Neural crest cell (in vitro differentiated cells): ENCODE measurements around the gene SPAG5. TPM values are rescaled to one million over a fixed set of nuclear protein-coding genes. Genes with fewer than 3 reads are reported as not detected.
A peak's percentile ranks its signal among the peaks of the same experiment; 100 is the strongest.

Source experiments
- DNase-seq: peaks from one replicate; pipeline ENCODE4 v3.0.0; 2021; ENCODE audit warnings: low read depth, mixed read lengths, low spot score
- H3K27ac Mint-ChIP-seq: one replicate; pipeline ENCODE4 v1.8.0; 2021; ENCODE audit warnings: mild to moderate bottlenecking, mixed read lengths; ENCODE audit not compliant: unreplicated experiment
- H3K27me3 Mint-ChIP-seq: 2 replicates; pipeline ENCODE4 v1.8.0; 2021; ENCODE audit warnings: low read depth, mild to moderate bottlenecking, mixed read lengths
- H3K36me3 Mint-ChIP-seq: 2 replicates; pipeline ENCODE4 v1.8.0; 2021; ENCODE audit warnings: low read depth, mild to moderate bottlenecking, mixed read lengths
- H3K4me1 Mint-ChIP-seq: 2 replicates; pipeline ENCODE4 v1.8.0; 2021; ENCODE audit warnings: mixed read lengths
- H3K4me3 Mint-ChIP-seq: one replicate; pipeline ENCODE4 v1.8.0; 2021; ENCODE audit warnings: mild to moderate bottlenecking, mixed read lengths
- H3K9me3 Mint-ChIP-seq: 2 replicates; pipeline ENCODE4 v1.8.0; 2021; ENCODE audit warnings: mixed read lengths
- total RNA-seq: library from RNA; stranded (reverse); gene quantifications from 2 replicates; pipeline ENCODE4 v1.2.1, GENCODE V29; 2021
- TF ChIP-seq, protein P1 (sequence below): fragments of 200-600 bp; sonication (generic); conservative IDR thresholded peaks from 2 replicates; pipeline ENCODE4 v1.5.0; 2021; ENCODE audit warnings: antibody characterized with exemption, mild to moderate bottlenecking

The SPAG5 gene
- total RNA-seq, 1 donor from 2014 or later, result 151 TPM

GRCh38 chr17:28536532-28537218, 62.1 kb downstream of the SPAG5 start:
- peaks cover 4% of the 10 kb centered on the region for H3K27me3 Mint-ChIP-seq
- no peak for DNase-seq
- no peaks in the 10 kb centered on the region for H3K36me3 Mint-ChIP-seq
- TF ChIP-seq, protein P1, sequence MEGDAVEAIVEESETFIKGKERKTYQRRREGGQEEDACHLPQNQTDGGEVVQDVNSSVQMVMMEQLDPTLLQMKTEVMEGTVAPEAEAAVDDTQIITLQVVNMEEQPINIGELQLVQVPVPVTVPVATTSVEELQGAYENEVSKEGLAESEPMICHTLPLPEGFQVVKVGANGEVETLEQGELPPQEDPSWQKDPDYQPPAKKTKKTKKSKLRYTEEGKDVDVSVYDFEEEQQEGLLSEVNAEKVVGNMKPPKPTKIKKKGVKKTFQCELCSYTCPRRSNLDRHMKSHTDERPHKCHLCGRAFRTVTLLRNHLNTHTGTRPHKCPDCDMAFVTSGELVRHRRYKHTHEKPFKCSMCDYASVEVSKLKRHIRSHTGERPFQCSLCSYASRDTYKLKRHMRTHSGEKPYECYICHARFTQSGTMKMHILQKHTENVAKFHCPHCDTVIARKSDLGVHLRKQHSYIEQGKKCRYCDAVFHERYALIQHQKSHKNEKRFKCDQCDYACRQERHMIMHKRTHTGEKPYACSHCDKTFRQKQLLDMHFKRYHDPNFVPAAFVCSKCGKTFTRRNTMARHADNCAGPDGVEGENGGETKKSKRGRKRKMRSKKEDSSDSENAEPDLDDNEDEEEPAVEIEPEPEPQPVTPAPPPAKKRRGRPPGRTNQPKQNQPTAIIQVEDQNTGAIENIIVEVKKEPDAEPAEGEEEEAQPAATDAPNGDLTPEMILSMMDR, result no peak
- no peak overlapping the region for H3K4me3 Mint-ChIP-seq
- no peaks in the 10 kb centered on the region for H3K4me1 Mint-ChIP-seq
- no peaks in the 10 kb centered on the region for H3K9me3 Mint-ChIP-seq
- H3K27ac Mint-ChIP-seq, result no peak overlapping the region

- H3K27me3 Mint-ChIP-seq, result peaks cover 4% of the 10 kb centered on the region
- H3K4me1 Mint-ChIP-seq, result no peaks in the 10 kb centered on the region
- TF ChIP-seq, protein P1, result no peak
- DNase-seq, result no peak
- no peak overlapping the region for H3K4me3 Mint-ChIP-seq
- no peak overlapping the region for H3K27ac Mint-ChIP-seq
- no peaks in the 10 kb centered on the region for H3K36me3 Mint-ChIP-seq
- H3K9me3 Mint-ChIP-seq, result no peaks in the 10 kb centered on the region
Measured at GRCh38 chr17:28534740-28535375, 64.0 kb downstream of the SPAG5 start.

DNA sequence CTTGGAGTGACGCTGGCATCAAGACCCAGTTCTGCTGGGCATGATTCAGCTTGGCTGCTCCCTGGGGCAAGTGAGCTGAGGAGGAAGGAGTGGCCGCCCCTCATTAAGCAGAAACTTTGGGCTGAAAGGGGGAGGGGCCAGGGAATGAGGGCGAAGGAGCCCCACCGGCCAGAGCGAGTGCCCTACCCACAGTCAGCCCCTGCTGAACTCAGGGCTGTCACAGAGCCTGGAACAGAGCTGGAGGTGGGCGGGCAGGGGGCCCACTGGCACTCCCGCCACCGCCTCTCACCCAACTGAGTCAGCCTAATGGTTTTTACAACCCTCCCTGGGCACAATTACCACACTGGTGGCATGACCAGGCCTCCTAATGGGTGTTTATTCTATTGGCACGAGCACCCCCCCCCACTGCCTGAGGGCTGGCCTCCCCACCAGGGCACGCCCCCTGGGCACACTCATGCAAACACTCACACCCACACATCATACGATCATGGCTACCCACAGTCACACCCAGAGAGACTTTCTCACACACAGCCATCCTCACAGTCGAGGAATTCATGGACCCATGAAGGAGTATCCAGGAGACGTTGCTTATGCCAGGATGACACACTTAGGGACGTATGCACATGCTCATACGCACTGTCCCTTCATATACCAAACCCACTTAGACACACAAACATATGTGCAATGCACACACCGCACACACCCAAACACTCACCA, 65.6 kb downstream of the SPAG5 start:
- TF ChIP-seq, protein P1, result no peak
- Mint-ChIP-seq H3K4me1 (no peaks in the 10 kb centered on the region), H3K4me3 (no peak overlapping the region), H3K27ac (peak overlapping the region; percentile 57), H3K9me3 (no peaks in the 10 kb centered on the region), H3K36me3 (no peaks in the 10 kb centered on the region), H3K27me3 (peaks cover 4% of the 10 kb centered on the region)
- no peak for DNase-seq

DNA sequence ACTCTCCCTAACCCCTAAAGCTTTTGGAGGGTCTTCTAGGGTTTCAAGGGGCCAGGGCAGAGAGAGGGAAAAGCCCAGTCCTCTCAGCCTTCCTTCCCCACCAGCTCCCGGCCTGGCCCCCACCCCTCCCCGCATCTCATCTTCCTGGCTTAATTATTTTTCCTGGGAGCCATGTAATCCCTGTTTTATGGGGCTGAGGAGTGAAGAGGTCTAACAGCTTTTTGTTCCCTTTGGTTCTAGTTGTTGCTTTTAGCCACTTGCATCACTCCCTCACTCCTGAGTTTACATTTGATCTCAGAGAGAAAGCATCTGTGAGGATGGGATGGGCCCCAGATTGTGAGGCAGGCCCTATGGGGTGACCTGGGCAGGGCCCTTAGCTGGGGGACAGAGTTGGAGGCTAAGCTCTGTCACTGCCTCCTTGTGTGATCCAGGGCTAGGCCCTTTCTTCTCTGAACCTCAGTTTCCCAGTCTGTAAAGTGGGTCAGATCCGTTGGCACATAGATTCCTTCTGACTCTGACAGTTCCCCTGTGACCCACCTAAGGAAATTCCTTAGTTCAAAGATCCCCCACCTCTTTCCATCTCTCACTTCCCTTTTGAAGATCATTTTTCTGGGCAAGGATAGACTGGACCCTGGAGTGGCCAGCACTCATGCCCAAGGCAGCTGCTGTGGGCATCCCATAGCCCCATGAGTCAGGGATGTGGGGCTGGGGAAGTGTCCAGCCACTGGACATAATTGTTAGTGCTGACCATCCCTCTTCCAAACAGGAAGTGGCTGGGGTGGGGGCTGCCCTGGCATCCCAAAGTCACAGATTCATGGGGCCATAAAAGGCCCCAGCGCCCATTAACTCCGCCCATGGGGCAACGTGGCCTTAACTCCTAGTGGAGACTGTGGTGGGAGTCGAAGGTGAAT, 66.5 kb downstream of the SPAG5 start:
- no peaks in the 10 kb centered on the region for H3K27me3 Mint-ChIP-seq
- no peak for DNase-seq
- no peak overlapping the region for H3K4me3 Mint-ChIP-seq
- TF ChIP-seq, protein P1, result no peak
- H3K4me1 Mint-ChIP-seq, result no peaks in the 10 kb centered on the region
- no peaks in the 10 kb centered on the region for H3K36me3 Mint-ChIP-seq
- H3K27ac Mint-ChIP-seq, result no peak overlapping the region
- no peaks in the 10 kb centered on the region for H3K9me3 Mint-ChIP-seq

- no peak for DNase-seq
- no peaks in the 10 kb centered on the region for H3K4me1 Mint-ChIP-seq
- no peak overlapping the region for H3K27ac Mint-ChIP-seq
- H3K36me3 Mint-ChIP-seq, result no peaks in the 10 kb centered on the region
- no peaks in the 10 kb centered on the region for H3K9me3 Mint-ChIP-seq
- no peak overlapping the region for H3K4me3 Mint-ChIP-seq
- TF ChIP-seq, protein P1, result no peak
- no peaks in the 10 kb centered on the region for H3K27me3 Mint-ChIP-seq
Measured at GRCh38 chr17:28530926-28531325, 67.9 kb downstream of the SPAG5 start.
